Anterior cingulate cortex (tissue), 58 donors: ENCODE measurements around the gene QRICH1.

Source experiments
- DNase-seq, 58 donors: peaks; one replicate each; lab custom pipeline; 2025; lab: John Stamatoyannopoulos, UW

Gene QRICH1, protein sequence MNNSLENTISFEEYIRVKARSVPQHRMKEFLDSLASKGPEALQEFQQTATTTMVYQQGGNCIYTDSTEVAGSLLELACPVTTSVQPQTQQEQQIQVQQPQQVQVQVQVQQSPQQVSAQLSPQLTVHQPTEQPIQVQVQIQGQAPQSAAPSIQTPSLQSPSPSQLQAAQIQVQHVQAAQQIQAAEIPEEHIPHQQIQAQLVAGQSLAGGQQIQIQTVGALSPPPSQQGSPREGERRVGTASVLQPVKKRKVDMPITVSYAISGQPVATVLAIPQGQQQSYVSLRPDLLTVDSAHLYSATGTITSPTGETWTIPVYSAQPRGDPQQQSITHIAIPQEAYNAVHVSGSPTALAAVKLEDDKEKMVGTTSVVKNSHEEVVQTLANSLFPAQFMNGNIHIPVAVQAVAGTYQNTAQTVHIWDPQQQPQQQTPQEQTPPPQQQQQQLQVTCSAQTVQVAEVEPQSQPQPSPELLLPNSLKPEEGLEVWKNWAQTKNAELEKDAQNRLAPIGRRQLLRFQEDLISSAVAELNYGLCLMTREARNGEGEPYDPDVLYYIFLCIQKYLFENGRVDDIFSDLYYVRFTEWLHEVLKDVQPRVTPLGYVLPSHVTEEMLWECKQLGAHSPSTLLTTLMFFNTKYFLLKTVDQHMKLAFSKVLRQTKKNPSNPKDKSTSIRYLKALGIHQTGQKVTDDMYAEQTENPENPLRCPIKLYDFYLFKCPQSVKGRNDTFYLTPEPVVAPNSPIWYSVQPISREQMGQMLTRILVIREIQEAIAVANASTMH

DNA sequence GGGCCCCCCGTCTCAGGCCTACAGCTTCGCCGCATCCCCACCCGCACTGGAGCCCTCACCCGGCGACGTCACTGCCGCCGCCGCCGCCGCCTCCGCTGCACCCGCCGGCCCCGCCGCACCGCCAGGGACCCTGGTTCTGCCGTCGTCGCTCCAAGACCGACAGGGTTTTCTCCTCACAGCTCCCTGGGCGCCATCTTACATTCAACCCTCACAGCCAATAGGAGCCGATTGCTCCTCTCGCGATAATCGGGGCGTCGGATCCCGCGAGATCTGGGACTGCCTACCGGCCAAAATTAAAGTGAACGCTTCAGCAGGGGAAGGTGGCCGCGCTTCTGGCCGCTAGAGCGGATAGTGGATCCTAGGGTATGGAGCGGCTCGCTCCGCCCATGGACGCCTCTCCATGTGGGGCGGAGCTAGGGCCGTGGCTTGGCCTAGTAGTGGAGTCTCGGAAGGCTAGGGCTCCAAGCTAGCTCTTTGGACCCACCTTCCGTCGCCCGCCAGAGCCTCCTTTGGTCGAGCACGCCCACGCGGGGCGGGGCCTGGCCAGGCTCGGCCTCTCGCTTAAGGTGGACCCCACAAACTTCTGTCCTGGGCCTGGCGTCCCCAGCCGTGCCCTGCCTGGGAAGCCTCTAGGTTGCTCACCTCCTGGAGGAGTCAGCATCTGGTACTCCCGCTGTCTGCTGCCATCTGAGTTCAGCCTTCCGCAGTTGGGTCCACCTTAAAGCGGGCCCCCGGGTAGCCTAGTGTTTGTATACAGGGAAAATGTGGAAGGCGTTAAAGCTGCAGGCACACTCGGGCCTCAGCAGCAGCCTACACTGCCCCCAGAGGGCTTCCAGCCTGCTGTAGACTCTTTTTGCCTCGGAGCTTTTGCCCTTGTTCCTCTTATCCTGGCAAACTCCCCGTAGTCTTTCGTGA is at the start of gene QRICH1:
Gene QRICH1, minus strand, starts transcription at position 219 of the 915 bp plus-strand sequence. CDS start 17,054 bp downstream, outside the sequence.
- peak; percentile 89 to 100 (median 98) for DNase-seq

DNA sequence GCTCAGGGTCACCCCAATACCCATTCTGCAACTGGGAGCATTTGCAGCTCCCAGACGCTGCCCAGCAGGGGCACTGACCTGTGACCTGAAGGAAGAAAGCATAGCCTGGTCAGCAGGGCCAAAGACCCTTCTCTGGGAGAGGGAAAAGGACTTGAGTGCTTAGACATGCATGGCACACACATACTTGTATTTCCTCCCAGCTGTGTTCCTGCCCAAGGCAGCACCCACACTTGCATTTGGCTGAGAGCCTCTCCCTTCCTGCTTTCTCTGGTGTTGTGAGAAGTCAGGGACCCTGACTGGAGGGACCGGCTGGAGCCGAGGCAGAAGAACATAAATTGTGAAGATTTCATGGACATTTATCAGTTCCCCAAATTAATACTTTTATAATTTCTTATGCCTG is 46.2 kb upstream of the QRICH1 start:
- no peak for DNase-seq

DNA sequence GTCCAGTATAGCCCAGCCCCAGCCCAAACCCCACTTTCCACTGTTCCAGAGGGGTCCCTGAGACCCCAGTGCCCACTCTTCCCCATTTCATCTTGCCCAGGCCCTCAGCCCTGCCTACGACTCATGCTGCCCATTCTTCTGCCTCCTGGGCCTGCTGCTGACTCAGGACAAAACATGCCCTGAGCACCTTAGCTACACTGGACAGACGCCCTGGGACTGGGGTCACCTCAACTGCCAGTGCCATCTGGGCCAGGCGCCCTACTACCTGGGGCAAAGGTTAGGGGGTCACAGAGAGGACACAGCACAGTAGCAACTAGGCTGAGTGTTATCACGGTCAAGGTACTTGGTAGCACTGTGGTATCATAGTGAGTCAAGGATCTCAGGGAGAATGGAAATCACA is 41.6 kb upstream of the QRICH1 start:
- no peak for DNase-seq

DNA sequence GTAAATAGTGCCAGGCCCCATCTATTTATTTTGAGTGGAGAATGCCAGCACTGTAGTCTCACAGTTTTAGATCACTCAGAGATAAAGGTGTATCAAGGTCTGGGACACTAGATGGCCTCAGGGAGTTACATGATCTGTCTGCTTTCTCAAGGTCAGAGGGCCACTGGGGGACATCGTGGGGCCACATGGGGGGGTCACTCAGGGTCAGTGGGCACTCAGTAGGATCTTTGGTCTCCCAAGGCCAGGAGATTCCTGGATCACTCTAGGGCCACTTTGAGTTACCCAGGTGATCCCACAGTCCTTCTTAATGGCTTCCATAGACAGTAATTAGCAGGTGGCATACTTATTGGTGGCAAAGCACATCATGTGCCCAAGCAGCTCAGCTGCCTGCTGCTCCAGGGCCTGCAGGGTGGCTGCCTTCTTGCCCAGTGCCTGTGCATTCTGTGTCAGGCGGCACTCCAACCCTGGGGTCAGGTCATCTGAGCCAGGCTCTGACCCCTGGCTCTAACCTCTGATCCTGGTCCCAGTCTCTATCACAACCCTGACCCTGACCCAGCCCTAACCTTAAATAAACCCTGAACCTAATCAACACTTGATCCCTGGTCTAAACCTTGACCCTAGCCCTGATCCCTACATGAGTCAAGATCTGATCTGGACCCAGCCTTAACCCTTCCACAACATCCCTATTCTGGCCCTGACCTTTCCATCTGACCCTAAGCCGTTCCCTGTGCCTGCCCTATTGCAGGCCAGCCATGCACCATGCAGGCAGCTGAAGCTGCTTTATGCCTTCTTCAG is 40.8 kb upstream of the QRICH1 start:
- DNase-seq: no peak

DNA sequence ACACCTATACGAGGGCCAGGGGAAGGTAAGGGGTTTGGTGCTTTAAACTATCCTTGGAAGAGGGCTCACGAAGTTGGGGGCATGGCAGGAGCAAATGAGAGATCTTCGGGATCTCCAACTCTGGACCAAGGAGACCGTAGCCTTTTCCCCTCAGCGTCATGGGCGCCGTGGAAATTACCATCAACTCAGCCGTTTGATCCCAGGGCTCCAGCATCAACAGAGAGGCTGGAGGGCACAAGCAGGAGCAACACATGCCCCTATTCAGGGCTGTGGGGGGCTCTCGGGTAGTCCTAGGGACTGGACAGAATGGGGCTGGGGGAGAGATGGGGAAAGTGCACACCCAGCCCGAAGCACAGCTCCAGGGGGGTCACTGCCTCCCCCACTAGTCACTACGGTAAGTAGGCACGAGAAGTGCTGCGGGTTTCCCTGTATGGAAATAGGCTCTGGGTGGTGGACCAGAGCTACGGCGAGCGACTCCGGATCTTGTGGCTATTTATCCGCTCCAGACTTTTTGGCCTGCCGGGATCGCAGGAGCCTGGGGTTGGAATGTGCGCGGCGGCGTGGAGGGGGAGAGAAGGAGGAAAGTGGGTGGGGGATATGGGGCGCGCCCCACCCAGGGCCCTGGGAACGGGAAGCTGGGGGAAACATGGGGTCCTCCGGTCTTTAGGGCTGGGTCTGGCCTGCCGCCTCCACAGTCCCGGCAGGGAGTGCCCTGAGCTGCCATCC is 39.5 kb upstream of the QRICH1 start:
- peak in 57 of 58 donors; percentile 17 to 82 (median 65) for DNase-seq

DNA sequence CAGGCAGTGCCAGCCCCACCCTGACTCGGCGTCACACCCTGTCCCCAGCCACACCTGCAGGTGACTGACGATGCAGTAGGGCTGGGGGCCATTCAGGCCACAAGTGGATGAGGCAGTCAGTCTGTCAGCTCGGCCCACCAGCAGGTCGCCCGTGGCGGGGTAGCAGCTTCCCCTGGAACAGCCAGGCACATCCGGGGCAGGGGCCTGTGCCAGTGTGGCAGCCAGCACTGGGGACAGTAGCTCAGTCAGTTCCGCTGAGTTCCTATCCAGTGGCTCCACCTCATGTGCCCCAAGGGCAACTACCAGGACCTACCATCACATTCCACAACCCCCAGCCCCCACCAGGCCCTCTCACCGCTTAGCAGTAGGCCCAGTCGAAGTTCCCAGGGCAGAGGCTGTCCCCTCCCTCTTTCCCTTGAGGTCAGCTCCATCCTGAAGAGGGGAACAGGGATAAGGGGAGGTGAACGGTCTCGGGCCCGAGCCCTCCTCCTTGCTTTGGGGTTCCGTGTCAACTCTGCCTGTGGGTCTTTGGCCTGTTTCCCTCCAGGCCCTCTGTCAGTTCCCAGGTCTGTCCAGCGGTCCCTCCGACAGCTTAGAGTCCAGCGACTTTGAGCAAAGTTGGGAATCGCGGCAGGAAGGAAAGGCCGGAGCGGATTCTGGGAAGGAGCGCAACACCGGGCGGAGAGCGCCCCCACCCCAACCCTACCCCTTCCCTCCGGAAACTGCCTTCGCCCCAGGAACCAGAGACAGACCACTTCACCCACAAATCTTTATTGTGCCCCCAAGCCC is 38.8 kb upstream of the QRICH1 start, which contains the start of gene LAMB2:
Gene LAMB2, minus strand, starts transcription at position 614 of the 789 bp plus-strand sequence. Its CDS starts 183 bp downstream, at position 431.
- DNase-seq: peak in 54 of 58 donors; percentile 8 to 73 (median 40)

DNA sequence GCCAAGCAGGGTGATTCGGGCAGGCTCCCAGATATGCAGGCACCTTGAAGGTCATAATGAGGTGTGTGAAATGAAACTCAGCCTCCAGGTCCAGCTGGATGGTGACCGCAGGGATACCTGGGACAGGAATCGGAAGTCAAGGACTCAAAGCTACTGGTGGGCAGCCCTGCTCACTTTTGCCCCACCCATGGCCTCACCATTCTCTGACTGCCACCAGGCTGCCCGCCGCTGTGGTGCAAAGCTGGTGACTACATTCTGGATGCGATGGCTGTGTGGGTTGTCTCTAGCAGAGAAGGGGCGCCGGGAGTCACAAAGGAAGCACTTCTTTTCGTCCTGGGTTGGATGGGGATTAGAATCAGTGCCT is 38.2 kb upstream of the QRICH1 start:
- DNase-seq: no peak

DNA sequence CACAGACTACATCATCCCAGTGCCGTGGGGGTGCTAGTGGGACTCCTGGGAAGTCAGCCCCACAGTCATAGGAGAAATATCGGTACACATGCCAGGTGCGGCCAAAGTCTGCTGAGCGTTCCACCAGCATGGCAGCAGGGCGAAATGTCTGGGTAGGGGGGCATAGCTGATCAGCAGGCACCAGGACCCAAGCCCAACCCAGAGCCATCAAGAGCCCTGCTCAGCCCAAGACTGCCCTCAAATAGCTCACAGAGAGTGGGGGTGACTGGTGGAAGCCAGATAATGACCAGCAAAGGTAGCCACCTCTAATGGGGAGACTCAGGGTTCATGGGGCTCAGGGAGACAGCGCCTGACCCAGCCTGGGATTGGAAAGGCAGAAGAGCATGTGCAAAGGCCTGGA is 37.7 kb upstream of the QRICH1 start:
- DNase-seq: no peak

DNA sequence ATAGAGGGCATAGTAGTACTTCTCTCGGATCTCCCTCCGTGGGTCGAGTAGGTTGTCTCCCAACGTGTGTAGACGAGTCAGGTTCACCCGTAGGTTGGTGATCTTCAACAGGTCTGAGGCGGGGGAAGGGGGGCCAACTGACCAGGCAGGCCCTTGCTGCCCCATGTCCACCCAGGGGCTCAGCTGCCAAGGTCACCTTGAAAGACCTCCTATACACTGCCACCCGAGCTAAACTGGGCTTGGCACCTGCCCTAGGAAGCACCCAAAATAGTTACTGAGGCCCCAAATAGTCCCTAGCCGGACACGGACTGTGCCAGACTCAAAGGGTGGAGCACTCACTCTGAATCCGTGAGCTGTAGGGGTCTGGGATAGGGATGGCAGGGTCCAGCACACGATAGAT is 37.2 kb upstream of the QRICH1 start:
- DNase-seq: no peak

DNA sequence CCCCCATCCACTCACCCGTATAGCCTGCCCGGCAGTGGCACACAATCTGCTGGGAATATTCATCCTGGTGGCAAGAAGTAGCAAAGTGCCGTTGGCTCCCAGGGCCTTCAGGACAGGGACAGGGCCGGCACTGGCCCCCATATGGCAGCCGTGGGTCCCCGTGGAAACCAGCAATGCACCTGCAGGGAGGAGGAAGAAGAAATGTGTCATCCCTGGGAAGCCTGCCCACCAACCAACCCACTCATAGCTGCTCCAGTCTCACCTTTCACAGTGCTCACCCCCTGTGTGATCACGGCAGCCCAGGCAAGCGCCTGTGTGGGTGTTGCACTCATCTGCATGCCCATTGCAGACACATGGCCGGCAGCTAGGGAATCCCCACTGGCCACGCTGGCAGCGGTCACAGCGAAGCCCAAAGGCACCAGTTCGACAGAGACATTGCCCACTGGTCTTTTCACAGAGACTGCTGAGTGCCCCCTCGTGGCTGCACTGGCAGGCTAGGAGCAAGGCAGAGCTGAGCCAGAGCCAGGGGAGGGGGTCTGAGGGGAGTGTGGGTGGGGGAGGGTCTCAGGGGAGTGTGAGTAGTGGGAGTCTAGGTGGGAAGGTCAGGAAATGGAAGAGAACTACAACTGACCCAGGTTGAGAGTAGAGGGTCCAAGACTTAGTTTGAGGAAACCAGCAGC is 31.3 kb upstream of the QRICH1 start:
- peak in 19 of 58 donors; percentile 5 to 50 (median 26) for DNase-seq

DNA sequence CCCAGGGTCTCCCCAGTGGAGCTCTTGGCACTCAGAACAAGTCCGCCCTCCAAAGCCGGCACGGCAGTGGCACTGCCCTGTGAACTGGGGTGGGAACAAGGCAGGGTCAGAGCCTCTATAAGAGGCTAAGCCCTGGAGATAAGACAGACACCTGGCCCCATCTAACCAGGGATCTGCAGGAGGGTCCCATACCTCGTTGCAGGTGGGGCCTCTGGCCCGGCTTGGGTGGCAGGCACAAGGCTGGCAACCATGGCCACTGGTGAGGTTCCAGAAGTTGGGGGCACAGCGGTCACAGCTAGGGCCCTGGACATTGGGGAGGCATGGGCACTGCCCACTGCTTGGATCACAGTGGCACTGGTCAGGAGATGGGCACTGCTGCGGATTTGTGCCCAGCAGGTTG is 30.3 kb upstream of the QRICH1 start:
- DNase-seq: no peak

DNA sequence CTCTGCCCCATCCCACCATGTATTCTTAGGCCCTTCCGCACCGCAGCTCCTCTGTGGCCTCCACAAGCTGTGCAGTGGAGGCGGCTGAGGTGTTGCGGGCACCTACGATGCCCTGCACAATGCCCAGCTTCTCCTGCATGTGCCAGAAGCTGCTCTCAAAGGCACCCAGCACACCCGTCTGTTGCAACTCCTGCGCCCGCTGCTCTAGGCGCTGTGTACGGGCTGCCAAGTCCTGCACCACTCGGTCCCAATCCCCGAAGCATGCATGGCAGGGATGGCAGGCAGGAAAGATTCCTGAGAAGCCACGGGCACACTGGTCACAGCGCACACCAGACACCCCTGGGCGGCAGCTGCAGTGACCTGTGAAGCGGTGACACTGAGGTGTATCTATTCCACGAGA is 29.8 kb upstream of the QRICH1 start:
- no peak for DNase-seq

DNA sequence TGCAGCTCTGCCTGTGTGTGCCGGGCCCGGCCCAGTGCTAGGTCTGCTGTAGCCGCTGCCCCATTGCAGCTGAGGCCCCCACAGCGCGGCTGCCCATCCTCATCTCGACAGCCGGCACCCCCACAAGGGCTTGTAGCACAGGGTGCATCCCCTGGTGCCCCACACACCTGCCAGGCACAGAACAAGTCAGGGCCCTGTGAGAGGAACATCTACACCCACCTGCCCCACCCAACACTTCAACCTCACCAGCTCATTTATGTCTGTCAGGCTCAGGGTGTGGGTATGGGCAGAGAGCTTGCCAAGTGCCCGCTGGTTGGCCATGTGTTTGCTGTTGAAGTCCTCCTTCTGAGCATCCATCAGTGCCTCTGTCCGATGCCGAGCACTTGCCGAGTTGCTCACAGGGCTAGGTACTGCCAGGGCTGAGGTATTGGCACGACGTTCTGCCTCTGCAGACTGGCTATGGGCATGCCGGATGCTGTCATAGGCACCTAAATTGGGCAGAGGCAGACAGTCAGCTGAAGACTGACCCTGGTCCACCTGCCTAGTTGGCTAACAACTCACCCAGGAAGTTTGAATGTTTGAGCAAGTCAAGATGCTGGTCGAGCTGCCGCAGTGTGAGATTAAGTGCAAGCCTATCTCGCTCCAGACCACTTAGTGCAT is 29.1 kb upstream of the QRICH1 start:
- DNase-seq: no peak

DNA sequence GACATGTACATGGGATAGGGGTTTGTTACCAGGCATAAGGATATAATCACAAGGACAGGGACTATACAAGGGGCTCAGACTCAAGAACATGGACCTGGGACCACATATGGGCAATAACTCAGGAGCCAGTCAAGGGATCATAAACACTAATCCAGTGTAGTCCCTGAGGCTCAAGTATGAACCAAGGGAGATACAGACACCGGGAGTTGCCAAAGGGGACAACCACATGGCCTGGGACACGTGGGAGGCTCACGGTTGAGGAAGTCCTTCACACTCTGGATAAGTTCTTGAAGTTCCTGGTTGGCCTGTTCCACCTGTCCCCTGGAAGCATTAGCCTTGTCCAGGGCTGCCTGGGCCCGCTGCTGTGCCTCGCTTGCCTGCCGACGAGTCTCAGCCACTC is 28.6 kb upstream of the QRICH1 start:
- no peak for DNase-seq

DNA sequence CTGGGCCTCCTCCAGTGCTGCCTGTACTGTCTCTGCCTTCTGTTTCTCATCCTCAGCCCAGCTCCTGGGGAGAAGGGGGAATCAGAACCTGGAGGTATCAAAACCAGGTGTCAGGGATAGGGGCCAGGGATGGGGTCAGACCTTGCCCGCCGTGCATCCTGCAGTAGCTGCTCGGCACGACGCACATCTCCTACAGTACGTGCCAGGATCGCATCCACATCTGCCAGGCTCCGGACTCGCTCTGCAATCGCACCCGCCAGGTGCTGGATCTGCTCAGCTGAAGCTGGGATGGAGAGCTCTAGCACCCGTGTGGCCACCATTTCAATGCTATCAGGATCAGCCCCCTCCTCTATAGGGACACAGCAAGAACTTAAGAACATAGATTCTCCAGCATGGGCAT is 28.2 kb upstream of the QRICH1 start:
- DNase-seq: no peak

DNA sequence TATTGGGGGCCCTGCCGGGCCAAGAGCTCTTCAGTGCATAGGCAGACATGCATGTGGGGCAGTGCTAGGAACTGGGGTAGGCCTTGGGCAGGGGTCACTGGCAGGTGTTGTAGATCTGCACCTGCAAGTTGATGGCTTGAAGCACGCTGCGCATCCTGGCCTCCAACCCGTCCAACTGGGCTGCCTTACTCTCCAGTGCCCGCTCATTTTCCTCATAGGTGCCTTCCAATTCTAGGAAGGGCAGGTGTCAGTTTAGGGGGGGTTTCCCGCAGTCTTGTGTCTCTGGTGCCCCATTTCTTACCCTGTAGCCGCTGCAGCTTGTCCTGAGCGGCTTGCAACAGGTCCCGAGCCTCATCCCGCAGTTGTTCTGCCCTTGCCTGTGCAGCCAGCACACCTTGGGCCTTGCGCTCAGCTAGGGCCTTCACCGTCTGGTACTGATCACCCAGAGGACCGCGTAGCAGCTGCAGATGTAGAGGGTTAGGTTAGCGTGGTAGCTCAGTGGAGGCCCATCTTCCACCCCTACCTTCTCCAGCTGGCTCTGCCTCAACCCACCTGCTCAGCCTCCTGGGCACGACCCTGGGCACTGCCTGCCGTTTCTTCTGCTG is 27.4 kb upstream of the QRICH1 start:
- peak in 2 of 58 donors; percentile 25 to 53 for DNase-seq
